22Rv1 (cell line): ENCODE results near the gene TFPI.

Experiments used
- ZFX ChIP-seq: fragments of 450-650 bp; IDR thresholded peaks from 2 replicates; pipeline ENCODE4 v1.6.1; 2017; ENCODE audit warnings: antibody characterized with exemption, borderline replicate concordance
- TF ChIP-seq, protein P1 (sequence below): fragments of 450-650 bp; IDR thresholded peaks from 2 replicates; pipeline ENCODE4 v1.5.1; 2017; ENCODE audit warnings: mild to moderate bottlenecking

DNA sequence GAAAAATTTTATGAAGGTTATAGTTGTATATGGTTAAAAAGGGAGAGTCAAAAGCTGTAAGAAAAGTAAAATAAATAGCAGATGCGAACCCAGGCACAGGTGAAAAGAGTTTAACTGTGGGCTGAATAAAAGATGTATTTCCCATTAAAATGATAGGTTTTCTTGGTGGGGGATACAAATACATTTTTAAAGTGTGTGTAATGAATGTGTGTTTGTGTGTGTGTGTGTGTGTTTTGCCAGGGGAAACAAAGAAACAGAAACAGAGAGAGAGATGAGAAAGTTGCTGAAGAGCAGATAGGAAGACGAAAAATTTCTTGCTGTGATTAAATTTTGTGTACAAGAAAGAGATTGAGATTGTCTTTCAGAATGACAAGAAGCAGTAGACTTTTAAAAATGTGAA lies 12.1 kb downstream of the TFPI start:
- TF ChIP-seq, protein P1, sequence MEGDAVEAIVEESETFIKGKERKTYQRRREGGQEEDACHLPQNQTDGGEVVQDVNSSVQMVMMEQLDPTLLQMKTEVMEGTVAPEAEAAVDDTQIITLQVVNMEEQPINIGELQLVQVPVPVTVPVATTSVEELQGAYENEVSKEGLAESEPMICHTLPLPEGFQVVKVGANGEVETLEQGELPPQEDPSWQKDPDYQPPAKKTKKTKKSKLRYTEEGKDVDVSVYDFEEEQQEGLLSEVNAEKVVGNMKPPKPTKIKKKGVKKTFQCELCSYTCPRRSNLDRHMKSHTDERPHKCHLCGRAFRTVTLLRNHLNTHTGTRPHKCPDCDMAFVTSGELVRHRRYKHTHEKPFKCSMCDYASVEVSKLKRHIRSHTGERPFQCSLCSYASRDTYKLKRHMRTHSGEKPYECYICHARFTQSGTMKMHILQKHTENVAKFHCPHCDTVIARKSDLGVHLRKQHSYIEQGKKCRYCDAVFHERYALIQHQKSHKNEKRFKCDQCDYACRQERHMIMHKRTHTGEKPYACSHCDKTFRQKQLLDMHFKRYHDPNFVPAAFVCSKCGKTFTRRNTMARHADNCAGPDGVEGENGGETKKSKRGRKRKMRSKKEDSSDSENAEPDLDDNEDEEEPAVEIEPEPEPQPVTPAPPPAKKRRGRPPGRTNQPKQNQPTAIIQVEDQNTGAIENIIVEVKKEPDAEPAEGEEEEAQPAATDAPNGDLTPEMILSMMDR = no peak
- no peak for TF ChIP-seq ZFX
